NCI-H1092 treated with DMSO at 0.1 percent for 48 hours (cell line): ENCODE measurements around the gene CYP26B1.

Experiments
- DNase-seq: peaks from one replicate; lab custom pipeline; 2025; lab: John Stamatoyannopoulos, UW

The CYP26B1 gene

DNA sequence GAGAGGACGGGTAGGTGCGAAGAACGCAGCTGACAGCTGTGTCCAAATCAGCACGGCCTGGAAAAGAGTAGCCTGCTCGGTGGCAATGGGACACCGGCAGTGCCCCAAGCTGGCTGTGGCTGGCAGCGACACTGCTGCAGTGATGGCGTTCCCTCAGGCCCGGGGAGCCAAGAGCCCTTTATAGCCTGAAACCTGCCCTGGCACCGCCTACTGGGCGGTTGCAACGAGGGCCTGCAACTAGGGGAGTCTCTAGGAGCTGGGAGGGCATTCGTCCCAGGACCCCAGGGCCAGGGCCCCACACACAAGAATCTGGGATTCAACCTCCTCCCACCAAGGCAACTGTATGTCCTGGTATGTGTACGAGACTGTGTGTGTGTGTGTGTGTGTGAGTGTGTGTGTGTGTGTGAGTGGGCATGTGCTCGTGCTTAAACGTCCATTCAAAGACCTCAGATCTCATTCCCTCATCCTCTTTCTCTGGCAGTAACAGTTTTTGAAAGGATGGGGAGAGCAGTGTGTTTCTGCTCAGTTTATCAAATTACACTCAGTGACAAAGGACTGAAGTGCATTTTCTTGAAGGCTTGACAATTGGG is 6.8 kb upstream of the CYP26B1 start:
- DNase-seq = no peak

DNA sequence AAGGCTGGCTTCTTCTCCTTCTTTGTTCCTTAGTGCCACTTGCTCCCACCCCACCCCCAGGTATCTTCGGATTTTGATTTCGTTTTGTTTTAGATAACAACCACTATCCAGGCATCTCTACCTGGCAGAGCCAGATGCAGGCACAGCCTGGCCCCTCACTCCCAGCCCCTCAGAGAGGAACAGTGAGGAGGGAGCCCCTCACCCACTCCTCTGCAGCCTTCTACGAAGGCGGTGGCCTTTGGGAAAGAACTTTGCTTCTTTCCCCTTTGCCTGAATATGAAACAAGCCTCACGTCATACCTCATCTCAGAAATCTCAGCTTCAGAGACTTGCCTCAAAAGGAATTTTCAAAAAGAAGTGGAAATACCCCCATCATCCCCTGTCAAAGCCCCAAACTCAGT is 6.3 kb upstream of the CYP26B1 start:
- no peak for DNase-seq

DNA sequence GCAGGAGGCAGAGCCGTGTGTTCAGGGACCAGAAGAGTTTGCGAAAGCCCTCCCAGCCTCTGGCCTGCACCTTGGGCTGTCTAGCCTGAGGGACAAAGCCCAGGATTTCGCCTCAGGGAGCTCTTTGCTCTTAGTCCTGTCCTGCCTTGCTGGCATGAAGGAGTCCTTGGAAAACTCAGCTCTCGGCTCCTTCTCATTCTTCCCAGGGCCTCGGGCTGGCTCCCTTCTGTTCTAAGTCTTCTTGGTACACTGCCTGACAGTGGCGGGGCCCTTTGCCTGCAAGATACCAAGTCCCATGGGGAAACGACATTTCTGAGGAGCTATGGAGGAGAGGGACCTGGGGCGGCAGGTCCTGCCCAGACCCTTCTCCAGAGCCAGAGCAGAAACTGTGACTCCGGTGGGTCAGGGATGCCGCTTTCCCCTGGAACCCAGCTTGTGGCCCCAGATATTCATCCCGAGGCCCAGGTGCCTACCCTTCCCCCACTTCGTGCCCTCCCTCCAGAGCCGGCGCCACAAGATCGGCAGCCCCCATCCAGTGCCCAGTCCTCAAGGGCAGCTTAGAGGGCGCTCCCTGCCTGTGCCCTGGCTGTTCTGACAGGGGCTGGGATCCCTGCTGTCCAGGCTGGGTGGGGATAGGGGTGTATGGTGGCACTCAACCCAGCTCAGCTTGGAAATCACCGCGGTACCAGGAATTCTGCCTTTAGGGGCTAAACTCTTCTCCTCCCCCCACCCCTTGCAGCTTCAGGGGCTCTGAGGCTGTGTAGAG is 5.5 kb upstream of the CYP26B1 start:
- DNase-seq = no peak

DNA sequence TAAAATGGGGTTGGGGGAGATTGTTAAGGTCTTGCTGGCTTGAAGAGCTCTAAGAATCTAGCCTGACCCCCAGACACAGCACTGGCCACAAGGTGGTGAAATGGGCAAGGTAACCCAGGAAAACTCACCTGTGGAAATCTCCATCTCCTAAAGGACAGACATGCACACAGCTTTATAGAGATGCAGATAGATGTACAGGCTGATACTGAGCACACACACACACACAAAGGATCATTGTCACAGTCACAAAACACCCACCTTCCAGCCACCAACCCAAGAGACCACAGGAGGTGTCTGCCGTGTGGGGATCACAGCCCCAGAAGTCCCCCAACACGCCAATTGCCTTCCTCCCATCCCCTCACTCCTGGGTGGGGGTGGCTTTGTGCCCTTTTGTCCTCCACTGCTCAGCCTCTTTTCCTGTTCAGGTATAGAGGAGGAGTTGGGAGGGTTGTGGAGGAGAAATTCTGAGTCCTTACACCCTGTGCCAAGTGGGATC is 3.2 kb upstream of the CYP26B1 start:
- no peak for DNase-seq

DNA sequence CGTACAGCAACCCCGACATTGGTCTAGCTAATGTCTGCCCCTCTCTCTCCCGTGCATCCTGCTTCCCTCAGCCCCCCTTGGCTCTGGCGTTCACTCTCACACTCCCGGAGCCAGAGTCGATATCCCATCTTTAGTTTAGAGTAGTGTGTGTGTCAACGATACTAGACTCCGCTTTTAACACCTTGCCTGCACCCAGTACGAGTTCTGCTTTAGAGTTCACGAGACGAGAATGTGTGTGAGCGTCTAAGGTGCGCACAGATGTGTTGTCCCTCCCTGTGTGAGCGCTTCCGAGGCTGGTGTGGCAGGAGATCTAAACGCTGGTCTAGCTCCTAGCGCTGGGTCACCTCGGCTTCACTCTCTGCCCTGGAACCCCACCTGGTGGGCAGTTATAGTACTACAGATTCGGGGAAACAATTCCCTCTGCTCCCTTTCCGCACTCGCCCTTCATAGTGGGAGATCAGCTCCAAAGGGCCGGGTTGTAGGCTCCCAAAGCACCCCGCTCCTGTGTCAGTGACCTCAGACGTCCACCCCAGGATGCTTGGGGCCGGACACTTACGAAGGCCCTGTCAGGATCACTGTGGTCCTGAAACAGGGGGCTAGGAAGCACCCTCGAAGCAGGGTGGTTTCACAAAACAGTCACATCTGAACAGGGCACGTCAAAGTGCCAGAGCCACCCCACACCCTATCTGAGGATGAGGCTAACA is 2.6 kb upstream of the CYP26B1 start:
- DNase-seq = peak; percentile 71

DNA sequence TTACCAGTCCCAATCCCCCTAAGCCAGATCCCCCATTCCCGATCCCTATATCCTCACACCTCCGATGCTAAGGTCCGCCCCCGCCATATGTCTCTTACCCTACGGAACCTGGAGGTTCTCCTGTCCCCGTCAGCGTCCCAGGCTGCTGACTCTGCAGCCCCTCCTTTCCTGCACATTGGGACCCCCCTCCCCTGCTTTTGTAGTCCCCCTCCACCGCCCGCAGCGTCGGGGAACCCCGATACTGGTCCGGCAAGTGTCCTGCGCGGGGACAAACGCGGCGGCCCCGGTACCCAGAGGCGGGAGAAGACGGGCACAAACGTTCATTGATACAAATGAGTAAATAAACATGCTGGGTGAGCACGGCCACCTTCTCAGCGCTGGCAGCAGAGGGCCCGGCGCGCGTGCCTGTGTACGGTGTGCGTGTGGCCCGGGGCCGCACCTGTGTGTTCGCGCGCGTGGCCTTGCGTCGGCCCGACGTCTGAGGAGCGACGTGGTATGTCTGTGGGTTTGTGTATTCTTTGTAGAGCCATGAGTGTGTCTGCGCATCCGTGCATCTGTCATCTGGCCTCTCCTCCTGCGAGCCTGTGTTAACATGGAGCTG is 2.0 kb upstream of the CYP26B1 start:
- DNase-seq = no peak

DNA sequence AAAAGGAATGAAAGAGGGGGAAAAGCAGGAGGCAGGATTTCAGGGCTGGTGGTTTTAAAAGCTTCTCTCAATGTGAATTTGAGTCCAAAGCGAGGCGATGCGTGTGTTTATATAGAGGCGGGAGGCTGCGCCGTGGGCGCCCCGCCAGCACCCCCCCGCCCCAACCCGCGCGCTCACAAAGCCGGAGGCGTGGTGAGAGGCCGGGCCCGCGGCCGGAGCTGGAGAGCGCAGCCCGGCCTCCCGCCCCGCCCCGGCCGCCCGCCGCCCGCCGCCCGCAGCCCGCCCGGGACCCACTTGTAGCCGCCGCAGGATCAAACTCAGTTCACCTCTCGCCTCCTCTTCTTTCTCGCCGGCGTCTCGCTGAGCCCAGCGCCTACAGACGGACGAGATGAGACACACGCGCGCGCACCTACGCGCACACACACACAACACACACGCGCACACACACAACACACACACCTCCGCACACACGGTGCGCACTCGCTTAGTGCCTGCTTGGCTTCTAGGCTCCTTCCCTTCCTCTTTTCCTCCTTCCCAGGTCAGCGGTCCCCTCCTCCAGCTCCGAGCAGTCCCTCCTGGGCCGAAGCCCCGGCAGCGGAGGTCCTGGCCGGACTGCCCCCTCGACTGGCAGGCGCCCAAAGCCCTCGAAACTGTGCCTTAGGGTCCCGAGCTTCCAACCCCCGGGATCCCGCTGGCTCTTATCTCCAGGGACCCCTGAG is 1.3 kb upstream of the CYP26B1 start:
- DNase-seq = peak; percentile 10

DNA sequence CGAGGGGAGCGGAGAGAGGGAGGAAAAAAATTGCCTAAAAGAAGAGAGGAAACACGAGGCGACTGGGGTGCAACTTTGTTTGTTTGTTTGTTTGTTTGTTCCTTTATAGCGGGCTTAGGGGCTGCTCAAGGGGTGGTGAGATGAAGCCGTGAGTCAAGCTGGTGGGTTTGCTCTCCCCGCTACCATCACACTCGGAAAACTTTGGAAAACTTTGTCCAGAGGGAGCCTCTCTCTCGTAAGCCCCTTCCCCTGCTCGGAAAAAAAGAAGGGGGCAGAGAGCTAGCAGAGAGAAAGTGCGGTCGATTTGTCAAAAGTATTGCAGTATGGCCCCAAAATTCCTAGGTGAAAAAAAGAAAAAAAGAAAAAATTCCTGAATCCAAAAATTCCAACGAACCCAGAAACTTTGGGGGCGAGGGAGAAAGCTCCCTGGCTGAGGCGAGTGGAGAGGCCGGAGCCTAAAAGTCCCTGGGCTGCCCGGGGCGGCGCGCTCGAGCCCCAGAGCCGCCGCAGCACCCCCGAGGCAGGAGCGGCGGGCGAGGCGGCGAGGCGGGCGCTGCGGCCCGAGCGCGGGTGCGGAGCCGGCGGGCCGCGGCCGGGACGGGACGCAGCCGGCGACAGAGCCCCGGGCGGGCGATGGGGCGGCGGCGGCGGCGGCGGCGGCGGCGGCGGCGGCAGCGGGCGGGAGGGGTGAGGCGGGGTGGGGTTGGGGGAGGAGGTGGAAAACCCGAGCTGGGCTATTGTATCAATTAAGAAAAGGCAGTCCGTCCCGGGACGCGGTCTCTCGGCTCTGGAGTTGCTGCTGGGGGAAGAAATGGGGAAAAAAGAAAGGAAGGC is 558 bp upstream of the CYP26B1 start:
- no peak for DNase-seq

DNA sequence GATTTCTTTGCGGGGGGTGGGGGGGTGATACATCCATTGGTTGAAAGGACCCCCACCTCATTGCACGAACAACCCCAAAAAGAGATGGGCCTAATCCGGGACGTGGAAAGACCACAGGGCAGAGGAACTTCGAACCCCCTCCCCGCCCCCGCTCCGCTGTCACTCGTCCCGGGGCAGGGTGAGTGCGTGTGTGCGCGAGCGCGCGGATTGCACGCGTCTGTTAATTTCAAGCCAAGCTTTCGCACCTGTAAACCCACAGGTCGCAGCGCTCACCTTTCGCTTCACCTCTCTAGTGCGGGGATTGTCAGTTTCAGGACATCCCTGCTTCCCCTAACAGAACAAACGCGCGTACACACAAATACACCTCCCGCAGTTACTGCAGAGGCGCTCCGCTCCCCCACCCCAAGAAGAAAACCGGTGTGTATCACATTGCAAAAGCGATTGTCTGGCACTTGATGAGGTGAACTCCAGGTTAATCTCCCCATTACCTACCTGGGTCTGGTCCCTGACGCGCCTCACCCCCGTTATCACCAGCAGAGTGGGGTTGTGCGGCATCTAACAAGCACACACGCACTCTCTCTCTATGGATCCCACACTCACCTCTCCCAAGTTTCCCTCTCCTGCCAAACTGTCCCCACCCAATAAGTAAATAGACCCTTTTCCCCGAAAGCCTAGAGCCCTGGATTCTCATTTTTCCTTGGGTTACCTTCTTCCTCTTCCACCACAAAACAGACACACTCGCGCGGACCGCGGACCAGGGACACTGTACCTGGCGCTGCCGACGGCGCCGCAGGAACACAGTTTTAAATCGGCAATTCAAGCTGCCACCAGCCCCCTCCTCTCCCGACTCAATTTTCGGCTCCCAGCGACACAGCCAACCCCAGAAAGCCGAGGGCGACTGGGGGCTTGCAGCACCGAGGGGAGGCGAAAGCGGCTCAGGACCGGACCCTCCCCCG is 1.0 kb downstream of the CYP26B1 start:
- no peak for DNase-seq

DNA sequence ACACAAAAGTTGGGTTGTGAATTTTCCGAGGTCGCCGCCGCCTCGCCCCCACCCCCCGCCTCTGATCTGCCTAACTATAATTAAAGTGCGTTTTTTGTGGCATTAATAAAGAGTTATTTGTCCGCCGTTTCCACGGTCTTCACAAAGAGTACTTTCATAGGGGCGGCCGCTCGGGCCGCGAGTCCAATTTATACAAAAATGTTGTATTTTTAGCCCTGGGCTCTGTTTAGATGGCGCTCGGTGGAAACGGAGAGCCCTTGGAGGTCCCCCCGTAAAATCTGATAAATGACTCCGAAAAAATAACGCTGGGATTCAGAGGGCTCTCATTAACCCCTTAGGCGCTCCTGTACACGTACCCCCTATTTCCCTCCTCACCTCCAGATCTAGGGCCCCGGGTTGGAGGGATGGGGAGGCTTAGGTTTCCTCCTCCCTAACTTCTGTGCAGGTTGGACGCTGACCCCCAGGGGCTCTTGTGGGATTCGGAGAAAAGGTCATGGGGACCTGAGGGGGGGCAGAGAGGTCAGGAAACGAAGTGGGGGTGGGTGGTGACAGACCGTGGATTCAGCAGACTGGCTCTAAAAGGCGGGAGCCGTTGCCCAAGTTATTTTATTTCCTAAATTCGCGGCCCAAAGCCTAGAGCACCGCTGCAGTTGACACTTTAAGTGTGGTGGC is 1.9 kb downstream of the CYP26B1 start:
- no peak for DNase-seq

DNA sequence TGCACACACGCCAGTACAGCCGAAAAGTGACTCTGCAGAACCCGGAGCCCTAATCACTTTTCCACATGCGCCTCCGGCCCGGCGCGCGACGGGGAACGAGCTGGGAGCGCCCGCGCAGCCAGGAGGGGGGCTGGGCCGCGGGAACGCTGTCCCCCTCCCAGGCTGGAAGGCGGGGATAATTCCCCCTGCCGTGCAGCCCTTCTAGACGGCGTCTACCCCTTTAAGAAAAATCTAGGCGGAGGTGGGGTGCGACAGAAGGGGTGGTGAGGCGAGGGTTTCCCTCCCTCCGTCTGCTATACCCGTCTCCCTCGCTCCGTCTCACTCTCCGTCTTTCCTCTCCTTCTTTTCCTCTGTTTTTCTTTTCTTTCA is 2.4 kb downstream of the CYP26B1 start:
- peak; percentile 7 for DNase-seq

DNA sequence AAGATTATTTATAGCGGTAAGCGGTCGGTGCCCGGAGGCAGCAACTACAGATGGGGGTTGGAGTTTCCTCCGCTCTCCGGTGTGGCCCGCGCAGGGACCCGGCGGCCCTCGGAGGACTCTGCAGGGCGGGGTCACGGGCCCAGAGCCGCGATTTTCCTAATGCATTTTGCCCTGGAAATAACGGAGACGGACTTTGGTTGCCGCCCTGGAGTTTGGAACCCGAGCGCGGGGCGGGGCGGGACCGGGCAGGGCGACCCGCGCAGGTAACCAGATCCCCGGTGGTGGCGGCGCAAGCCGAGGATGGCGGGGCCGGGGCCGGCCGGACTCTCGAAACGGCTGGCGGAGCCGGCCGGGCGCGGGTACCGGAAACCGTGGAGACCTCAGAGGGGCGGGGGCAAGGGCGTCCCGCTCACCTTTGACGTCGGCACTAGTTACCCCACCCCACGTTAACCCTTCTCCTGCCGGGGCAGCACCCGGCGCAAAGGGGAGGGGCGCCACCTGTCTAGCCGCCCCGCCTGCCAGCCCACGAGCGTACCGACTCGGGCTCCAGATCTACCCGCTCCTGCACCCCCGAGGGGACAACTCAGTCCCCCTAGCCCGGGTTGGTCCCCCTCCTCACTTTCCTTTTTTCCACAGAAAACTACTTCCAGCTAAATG is 2.9 kb downstream of the CYP26B1 start:
- peak; percentile 3 for DNase-seq

DNA sequence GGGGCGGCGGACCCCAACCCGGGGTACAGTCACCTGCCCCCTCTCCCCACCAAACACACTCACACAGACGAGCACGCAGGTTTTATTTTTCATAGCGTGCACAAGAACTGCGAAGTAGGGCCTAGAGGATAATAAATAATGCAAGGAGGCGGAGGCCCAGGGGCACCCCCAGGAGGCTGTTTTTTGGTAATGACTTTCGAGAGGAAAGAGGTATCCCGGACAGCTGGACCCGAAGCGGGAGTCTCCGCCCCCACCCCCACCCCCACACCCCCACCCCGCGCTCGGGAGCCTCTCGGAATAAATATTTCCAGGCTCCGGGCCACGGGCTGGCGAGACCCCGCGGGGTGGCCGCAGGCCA is 3.4 kb downstream of the CYP26B1 start:
- DNase-seq = no peak

DNA sequence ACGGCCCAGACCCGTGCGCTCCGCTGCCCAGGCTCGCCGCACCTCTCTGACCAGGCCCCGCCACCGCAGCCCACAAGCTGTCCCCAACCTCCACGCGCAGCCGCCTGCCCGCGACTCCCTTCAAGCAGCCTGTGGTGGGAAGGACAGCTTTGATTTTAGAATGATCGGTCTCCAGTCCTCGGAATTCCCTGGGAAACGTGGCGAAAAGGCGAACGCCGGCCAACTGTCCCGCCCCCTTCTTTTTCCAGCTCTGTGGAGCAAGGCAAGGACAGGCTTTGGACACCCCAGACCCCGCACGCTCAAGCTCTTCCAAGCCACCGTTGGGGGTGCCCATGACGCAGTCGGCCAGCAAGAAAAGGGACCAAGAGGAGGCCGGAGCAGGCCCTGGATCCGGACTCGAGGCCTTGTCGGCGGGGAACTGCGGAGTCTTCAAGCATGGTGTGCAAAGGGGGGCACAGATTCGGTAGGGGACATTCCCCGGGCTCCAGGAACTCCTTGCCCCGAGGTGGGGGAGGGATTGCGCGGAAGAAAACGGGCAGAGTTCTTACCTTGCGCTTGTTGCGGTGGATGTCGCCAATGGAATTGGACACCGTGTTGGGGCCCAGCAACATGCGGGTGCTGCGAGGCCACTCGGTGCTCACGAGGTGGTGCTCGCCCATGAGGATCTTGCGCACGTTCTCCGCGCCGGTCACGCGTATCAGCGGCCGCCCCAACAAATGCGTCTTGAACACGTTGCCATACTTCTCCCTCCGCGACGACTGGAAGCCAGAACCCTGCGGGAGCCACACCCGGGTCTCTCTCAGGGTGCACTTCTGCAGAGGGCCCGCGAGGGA is 4.0 kb downstream of the CYP26B1 start:
- DNase-seq = no peak

DNA sequence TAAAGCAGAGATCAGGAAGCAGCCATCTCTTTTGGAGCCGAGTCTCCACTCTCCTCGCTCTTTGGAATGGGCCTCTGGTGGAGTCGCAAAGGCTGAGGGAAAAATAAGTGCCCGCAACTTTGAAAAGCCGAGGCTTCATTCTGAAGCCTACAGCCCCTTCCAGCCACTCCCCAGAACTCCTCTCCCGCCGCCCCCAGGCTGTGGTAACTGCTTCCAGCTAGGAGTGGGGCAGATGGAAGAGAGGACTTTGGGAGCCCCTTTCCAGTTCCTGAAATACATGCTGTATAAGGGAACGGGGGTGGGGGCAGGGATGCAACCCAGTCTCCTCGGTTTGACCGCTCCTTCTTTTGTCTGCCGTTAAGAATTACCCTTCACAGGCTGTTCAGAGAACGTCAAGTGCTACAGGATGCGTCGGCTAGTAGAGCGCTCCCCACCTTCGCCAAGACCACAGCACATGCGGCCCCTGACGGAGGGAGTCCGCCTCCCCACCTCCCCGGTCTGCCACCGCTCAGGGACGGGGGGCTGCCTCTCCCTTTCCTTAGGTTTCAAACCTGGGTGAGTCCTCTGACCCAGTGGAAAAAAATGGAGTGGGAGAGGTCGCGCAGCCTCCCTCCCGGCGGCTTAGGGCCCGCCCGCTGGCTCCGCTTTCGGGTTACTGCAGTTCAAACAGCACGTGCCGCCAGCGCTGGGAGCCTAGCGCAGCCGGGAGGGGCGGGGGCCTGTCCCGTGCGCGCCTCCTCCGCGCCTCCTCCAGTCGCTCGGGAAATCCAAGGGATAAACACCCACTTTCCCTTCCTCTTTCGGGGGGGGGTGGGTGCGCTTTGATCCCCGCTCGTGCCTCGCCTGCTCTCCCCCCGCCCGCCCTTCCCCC is 4.9 kb downstream of the CYP26B1 start:
- no peak for DNase-seq

DNA sequence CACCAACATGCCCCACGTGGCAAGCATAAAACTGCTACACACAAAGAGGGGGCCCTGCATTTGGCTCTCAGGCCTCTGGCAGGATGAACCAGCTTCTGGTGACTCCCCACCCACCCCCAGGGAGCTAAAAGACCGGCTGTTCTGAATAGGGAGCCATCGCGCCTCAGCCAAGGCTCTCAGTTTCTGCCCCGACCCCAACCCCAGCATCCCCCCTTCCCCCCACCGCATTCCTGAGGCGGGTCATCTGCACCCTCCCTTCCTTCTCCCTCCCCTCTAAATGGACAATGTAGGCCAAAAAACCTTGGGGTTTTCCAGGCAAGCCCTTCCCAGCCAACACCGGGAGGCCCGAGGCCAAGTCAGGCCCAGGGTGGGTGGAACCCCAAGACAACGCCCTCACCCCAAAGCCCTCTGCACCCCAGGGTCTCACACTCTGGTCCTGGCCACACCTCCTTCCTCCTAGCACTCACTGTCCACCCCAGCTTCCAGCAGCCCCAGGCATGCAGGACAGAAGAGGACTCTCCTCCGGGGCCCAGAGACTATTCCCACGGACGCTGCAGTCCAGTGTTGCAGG is 5.7 kb downstream of the CYP26B1 start:
- no peak for DNase-seq
